ENCODE measurements around the gene CPZ.

Gene CPZ

GRCh38 chr4:8613421-8614364, 21.1 kb downstream of the CPZ start:
- TF ChIP-seq, protein P1, sequence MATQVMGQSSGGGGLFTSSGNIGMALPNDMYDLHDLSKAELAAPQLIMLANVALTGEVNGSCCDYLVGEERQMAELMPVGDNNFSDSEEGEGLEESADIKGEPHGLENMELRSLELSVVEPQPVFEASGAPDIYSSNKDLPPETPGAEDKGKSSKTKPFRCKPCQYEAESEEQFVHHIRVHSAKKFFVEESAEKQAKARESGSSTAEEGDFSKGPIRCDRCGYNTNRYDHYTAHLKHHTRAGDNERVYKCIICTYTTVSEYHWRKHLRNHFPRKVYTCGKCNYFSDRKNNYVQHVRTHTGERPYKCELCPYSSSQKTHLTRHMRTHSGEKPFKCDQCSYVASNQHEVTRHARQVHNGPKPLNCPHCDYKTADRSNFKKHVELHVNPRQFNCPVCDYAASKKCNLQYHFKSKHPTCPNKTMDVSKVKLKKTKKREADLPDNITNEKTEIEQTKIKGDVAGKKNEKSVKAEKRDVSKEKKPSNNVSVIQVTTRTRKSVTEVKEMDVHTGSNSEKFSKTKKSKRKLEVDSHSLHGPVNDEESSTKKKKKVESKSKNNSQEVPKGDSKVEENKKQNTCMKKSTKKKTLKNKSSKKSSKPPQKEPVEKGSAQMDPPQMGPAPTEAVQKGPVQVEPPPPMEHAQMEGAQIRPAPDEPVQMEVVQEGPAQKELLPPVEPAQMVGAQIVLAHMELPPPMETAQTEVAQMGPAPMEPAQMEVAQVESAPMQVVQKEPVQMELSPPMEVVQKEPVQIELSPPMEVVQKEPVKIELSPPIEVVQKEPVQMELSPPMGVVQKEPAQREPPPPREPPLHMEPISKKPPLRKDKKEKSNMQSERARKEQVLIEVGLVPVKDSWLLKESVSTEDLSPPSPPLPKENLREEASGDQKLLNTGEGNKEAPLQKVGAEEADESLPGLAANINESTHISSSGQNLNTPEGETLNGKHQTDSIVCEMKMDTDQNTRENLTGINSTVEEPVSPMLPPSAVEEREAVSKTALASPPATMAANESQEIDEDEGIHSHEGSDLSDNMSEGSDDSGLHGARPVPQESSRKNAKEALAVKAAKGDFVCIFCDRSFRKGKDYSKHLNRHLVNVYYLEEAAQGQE (IDR thresholded peaks at IDR 0.05; ENCODE audit: insufficient read depth in 1 of 2, low read depth in 2 of 2, low read length in 2 of 2), result no peak
- TF ChIP-seq SIN3A (IDR thresholded peaks at IDR 0.05; ENCODE audit: borderline replicate concordance, insufficient read depth, low read length) (no peak), TAF1 (IDR thresholded peaks at IDR 0.05; ENCODE audit: borderline replicate concordance, insufficient read depth, low read length) (no peak), POLR2AphosphoS5 (IDR thresholded peaks at IDR 0.05; ENCODE audit: low read depth, low read length) (no peak), FOXP2 (optimal IDR thresholded peaks at IDR 0.05; ENCODE audit: borderline replicate concordance, extremely low read depth, extremely low read length, insufficient read depth) (no peak)

DNA sequence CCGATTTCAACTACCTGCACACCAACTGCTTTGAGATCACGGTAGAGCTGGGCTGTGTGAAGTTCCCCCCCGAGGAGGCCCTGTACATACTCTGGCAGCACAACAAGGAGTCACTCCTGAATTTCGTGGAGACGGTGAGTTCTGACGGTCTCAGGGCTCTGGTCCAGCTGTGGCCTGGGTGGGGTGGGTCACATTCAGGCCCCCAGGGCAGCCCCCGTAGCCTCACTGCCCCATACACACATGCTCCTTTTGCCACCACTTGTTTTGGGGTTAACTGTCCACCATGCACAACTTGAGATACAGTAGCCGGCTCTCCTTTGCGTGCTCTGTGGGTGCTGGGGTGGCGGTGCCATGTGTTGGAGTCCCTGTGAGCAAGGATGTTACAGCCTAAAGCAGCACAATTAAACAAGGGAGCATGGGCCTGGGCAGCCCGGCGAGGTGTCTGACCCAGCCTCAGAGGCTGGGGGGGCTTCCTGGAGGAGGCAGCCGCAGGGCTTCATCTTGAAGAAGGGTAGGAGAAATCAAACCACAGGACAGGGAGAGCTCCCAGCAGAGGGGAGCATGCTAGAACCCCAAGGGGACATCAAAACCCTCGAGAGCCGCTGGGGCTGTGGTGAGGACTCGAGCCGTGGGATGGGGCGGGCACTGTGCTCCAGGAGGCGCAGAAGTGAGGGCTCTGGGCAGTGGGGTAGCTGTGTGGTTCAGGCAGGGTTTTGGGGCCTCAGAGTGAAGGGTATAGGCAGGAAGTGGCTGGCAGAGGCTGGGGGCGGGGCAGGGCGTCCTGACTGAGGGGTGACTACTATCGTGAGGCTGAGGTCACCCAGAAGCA, 22.0 kb downstream of the CPZ start:
- TF ChIP-seq POLR2AphosphoS5 (IDR thresholded peaks at IDR 0.05; ENCODE audit: low read depth, low read length) (no peak), TAF1 (IDR thresholded peaks at IDR 0.05; ENCODE audit: borderline replicate concordance, insufficient read depth, low read length) (no peak), SIN3A (IDR thresholded peaks at IDR 0.05; ENCODE audit: borderline replicate concordance, insufficient read depth, low read length) (no peak), FOXP2 (optimal IDR thresholded peaks at IDR 0.05; ENCODE audit: borderline replicate concordance, extremely low read depth, extremely low read length, insufficient read depth) (no peak)
- TF ChIP-seq, protein P1 (IDR thresholded peaks at IDR 0.05; ENCODE audit: insufficient read depth in 1 of 2, low read depth in 2 of 2, low read length in 2 of 2), result no peak

GRCh38 chr4:8615366-8615765, 22.8 kb downstream of the CPZ start:
- no peak for TF ChIP-seq FOXP2 (optimal IDR thresholded peaks at IDR 0.05; ENCODE audit: borderline replicate concordance, extremely low read depth, extremely low read length, insufficient read depth)
- no peak for TF ChIP-seq POLR2AphosphoS5 (IDR thresholded peaks at IDR 0.05; ENCODE audit: low read depth, low read length)
- no peak for TF ChIP-seq TAF1 (IDR thresholded peaks at IDR 0.05; ENCODE audit: borderline replicate concordance, insufficient read depth, low read length)
- TF ChIP-seq SIN3A (IDR thresholded peaks at IDR 0.05; ENCODE audit: borderline replicate concordance, insufficient read depth, low read length), result no peak
- TF ChIP-seq, protein P1 (IDR thresholded peaks at IDR 0.05; ENCODE audit: insufficient read depth in 1 of 2, low read depth in 2 of 2, low read length in 2 of 2), result no peak

DNA sequence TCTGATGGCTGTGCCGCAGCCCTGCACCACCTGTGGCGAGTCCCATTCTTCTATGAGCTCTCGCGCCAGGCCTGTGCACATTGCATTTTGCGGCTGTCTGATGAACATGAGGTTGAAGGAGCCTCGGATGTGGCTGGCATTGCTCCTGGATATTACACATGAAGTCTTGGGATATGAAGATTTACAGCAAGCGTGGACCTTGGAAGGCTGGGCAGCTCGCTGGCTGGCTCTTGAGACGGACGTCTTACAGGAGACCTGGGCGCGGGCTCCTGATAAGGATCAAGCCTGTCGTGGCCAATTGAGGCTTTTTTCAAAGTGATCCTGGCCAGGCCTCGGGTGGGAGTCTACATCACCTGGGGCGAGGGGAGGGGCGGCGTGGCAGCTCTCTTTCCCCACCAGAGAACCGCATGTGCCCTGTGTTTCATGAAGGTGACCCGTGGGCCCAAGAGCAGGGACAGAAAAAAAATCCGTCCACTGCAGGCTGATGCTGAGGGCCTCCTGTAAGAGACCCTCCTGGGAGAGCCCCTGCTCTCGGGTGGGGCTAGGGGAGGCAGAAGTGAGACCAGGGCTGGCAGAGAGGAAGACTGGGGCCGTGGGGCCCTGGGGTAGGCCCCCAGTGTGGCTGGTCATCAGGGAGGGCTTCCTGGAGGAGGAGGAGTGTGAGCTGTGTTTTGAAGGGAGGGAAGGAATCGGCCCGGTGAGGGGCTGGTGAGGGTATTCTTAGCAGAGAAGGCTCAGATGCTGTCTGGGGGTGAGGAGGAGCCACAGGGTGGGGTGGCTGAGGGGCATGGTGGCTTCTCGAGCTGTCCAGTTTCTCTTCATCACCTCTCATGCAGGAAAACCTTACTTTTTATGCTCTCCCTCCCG, 23.6 kb downstream of the CPZ start:
- TF ChIP-seq TAF1 (IDR thresholded peaks at IDR 0.05; ENCODE audit: borderline replicate concordance, insufficient read depth, low read length), result no peak
- TF ChIP-seq, protein P1 (IDR thresholded peaks at IDR 0.05; ENCODE audit: insufficient read depth in 1 of 2, low read depth in 2 of 2, low read length in 2 of 2), result no peak
- TF ChIP-seq SIN3A (IDR thresholded peaks at IDR 0.05; ENCODE audit: borderline replicate concordance, insufficient read depth, low read length), result no peak
- TF ChIP-seq POLR2AphosphoS5 (IDR thresholded peaks at IDR 0.05; ENCODE audit: low read depth, low read length), result no peak
- no peak for TF ChIP-seq FOXP2 (optimal IDR thresholded peaks at IDR 0.05; ENCODE audit: borderline replicate concordance, extremely low read depth, extremely low read length, insufficient read depth)

Measured in PFSK-1 (cell line).